HEK293T (cell line): Measurements from ENCODE around the gene OR8S1.
"Not testable (repeated sequence)": the region's sequence is repeated elsewhere in the genome, so short reads cannot be mapped to it uniquely, and the experiment has no call there.

Source experiments
- CTCF ChIA-PET: fragments of 350-600 bp; formaldehyde crosslinking; extraction: SDS; loops from one replicate; lab custom pipeline; 2021; ENCODE audit warnings: antibody characterized with exemption, inconsistent platforms; lab: Yijun Ruan, JAX
- POLR2A ChIA-PET: fragments of 350-600 bp; formaldehyde crosslinking; extraction: SDS; loops from one replicate; lab custom pipeline; 2020; ENCODE audit warnings: antibody characterized with exemption, inconsistent platforms; lab: Yijun Ruan, JAX
- DNase-seq: peaks from one replicate; pipeline ENCODE4 v3.0.0; 2012; ENCODE audit warnings: mixed read lengths; ENCODE audit errors: extremely low spot score
- ARNT ChIP-seq: fragments of 450-650 bp; IDR thresholded peaks from 2 replicates; pipeline ENCODE4 v1.6.1; 2017; ENCODE audit warnings: mild to moderate bottlenecking
- BHLHE40 ChIP-seq: fragments of 450-650 bp; IDR thresholded peaks from 2 replicates; pipeline ENCODE4 v1.6.1; 2016; ENCODE audit warnings: mild to moderate bottlenecking, moderate library complexity, borderline replicate concordance
- CTBP1 ChIP-seq: fragments of 450-650 bp; IDR thresholded peaks from 2 replicates; pipeline ENCODE4 v1.6.1; 2016; ENCODE audit warnings: borderline replicate concordance
- ELF4 ChIP-seq: fragments of 450-650 bp; IDR thresholded peaks from 2 replicates; pipeline ENCODE4 v1.6.1; 2017; ENCODE audit warnings: antibody characterized with exemption
- FOXA1 ChIP-seq: fragments of 450-650 bp; IDR thresholded peaks from 2 replicates; pipeline ENCODE4 v1.6.1; 2016; ENCODE audit warnings: mild to moderate bottlenecking
- FOXK2 ChIP-seq: fragments of 450-650 bp; IDR thresholded peaks from 2 replicates; pipeline ENCODE4 v1.6.1; 2016; ENCODE audit warnings: mild to moderate bottlenecking
- FOXM1 ChIP-seq: fragments of 450-650 bp; IDR thresholded peaks from 2 replicates; pipeline ENCODE4 v1.6.1; 2017; ENCODE audit warnings: mild to moderate bottlenecking, borderline replicate concordance
- HDGF ChIP-seq: fragments of 450-650 bp; IDR thresholded peaks from 2 replicates; pipeline ENCODE4 v1.6.1; 2017; ENCODE audit warnings: antibody characterized with exemption, borderline replicate concordance
- L3MBTL2 ChIP-seq: fragments of 450-650 bp; conservative IDR thresholded peaks from 2 replicates; pipeline ENCODE4 v1.6.1; 2016; ENCODE audit warnings: mild to moderate bottlenecking
- LEF1 ChIP-seq: fragments of 450-650 bp; IDR thresholded peaks from 2 replicates; pipeline ENCODE4 v1.6.1; 2017; ENCODE audit warnings: mild to moderate bottlenecking, borderline replicate concordance
- NFRKB ChIP-seq: fragments of 450-650 bp; IDR thresholded peaks from 2 replicates; pipeline ENCODE4 v1.6.1; 2016; ENCODE audit warnings: mild to moderate bottlenecking, moderate library complexity
- SP1 ChIP-seq: fragments of 450-650 bp; IDR thresholded peaks from 2 replicates; pipeline ENCODE4 v1.6.1; 2017
- SUZ12 ChIP-seq: fragments of 450-650 bp; IDR thresholded peaks from 2 replicates; pipeline ENCODE4 v1.6.1; 2016; ENCODE audit warnings: mild to moderate bottlenecking
- TARDBP ChIP-seq: fragments of 450-650 bp; IDR thresholded peaks from 2 replicates; pipeline ENCODE4 v1.6.1; 2016
- ZNF384 ChIP-seq: fragments of 450-650 bp; IDR thresholded peaks from 2 replicates; pipeline ENCODE4 v1.6.1; 2016
- TF ChIP-seq, protein P1 (sequence below): fragments of 450-650 bp; IDR thresholded peaks from 2 replicates; pipeline ENCODE4 v1.6.1; 2016

The OR8S1 gene

DNA sequence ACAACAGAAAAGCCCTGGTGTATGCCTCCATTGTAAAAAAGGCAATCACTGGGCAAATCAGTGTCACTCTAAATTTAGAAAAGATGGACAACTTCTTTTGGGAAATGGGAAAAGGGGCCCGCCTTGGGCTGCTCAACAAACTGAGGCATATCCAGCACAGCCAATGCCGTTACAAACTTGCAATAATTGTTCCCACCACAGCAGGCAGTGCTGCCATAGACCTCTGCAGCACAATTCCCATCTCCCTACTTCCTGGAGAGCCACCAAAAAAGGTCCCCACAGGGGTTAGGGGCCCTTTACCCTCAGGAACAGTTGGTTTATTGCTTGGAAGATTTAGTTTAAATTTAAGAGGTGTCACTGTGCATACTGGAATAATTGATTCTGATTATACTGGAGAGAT is 16.4 kb upstream of the OR8S1 start:
- DNase-seq: no peak
- ChIA-PET POLR2A (no interaction called here), CTCF (no interaction called here)
- no peak for TF ChIP-seq FOXM1
- TF ChIP-seq HDGF: no peak
- no peak for TF ChIP-seq FOXA1
- TF ChIP-seq CTBP1: no peak
- no peak for TF ChIP-seq ELF4
- no peak for TF ChIP-seq SUZ12
- TF ChIP-seq L3MBTL2: no peak
- TF ChIP-seq BHLHE40: no peak
- TF ChIP-seq FOXK2: no peak
- TF ChIP-seq LEF1: no peak
- TF ChIP-seq TARDBP: no peak
- TF ChIP-seq NFRKB: no peak
- TF ChIP-seq, protein P1, sequence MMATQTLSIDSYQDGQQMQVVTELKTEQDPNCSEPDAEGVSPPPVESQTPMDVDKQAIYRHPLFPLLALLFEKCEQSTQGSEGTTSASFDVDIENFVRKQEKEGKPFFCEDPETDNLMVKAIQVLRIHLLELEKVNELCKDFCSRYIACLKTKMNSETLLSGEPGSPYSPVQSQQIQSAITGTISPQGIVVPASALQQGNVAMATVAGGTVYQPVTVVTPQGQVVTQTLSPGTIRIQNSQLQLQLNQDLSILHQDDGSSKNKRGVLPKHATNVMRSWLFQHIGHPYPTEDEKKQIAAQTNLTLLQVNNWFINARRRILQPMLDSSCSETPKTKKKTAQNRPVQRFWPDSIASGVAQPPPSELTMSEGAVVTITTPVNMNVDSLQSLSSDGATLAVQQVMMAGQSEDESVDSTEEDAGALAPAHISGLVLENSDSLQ: no peak
- TF ChIP-seq ZNF384: no peak
- no peak for TF ChIP-seq ARNT
- TF ChIP-seq SP1: no peak

GRCh38 chr12:48510111-48510510 is 15.3 kb upstream of the OR8S1 start:
- CTCF ChIA-PET: no interaction called here
- DNase-seq: no peak
- POLR2A ChIA-PET: no interaction called here
- TF ChIP-seq BHLHE40 (no peak), FOXM1 (no peak), FOXA1 (no peak), LEF1 (no peak), L3MBTL2 (no peak), SUZ12 (no peak), ZNF384 (no peak), TARDBP (no peak)
- TF ChIP-seq, protein P1: no peak

DNA sequence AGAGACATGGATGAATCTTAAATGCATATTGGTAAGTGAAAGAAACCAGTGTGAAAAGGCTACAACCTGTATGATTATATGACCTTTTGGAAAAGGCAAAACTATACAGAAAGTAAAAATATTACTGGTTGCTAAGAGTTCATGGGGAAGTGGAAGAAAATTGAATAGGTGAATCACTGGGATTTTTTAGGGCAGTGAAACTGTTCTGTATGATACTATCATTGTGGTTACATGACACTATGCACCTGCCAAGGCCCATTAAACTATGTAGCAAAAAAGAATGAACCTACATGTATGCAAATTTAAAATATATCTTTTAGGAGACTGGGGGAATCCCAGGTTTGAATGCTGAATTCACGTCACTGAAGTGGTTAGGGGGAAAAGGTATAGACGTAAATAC is 12.6 kb upstream of the OR8S1 start:
- ChIA-PET CTCF (no interaction called here), POLR2A (no interaction called here)
- DNase-seq: no peak
- TF ChIP-seq ARNT (no peak), BHLHE40 (no peak), ZNF384 (no peak), CTBP1 (no peak), HDGF (no peak), FOXK2 (no peak), SUZ12 (no peak), SP1 (no peak), NFRKB (no peak), L3MBTL2 (no peak), ELF4 (no peak), TARDBP (no peak), FOXM1 (no peak), FOXA1 (no peak)
- TF ChIP-seq, protein P1: no peak

DNA sequence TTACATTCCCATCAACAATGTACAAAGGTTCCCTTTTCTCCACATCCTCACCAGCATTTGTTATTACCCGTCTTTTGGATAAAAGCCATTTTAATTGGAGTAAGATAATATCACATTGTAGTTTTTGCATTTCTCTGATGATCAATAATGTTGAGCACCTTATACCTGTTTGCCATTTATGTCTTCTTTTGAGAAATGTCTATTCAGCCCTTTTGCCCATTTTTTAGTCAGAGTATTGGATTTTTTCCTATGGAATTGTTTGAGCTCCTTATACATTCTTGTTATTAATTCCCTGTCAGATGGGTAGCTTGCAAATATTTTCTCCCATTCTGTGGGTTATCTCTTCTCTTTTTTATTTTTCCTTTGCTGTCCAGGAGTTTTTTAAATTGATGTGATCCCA is 10.7 kb upstream of the OR8S1 start:
- POLR2A ChIA-PET: no interaction called here
- CTCF ChIA-PET: no interaction called here
- TF ChIP-seq ELF4 (no peak), NFRKB (no peak), ARNT (no peak), CTBP1 (no peak), FOXA1 (no peak), LEF1 (no peak), TARDBP (no peak), BHLHE40 (no peak), FOXM1 (no peak), L3MBTL2 (no peak), SP1 (no peak), HDGF (no peak)
- TF ChIP-seq, protein P1: no peak
- no peak for DNase-seq

DNA sequence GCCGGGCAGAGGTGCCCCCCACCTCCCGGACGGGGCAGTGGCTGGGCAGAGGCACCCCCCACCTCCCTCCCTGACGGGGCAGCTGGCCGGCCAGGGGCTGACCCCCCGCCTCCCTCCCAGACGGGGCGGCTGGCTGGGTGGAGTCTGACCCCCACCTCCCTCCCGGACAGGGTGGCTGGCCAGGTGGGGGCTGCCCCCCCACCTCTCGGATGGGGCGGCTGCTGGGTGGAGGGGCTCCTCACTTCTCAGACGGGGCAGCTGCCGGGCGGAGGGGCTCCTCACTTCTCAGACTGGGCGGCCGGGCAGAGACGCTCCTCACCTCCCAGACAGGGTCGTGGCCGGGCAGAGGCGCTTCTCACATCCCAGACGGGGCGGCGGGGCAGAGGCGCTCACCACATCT is 5.1 kb upstream of the OR8S1 start:
- POLR2A ChIA-PET, DNase-seq, CTCF ChIA-PET: not testable (repeated sequence)

GRCh38 chr12:48527891-48528670 is 2.6 kb downstream of the OR8S1 start:
- DNase-seq: no peak
- no peak for TF ChIP-seq NFRKB
- TF ChIP-seq L3MBTL2: no peak
- TF ChIP-seq ARNT: no peak
- POLR2A ChIA-PET: no interaction called here
- CTCF ChIA-PET: interaction anchor here (0.5 to 0.9 kb wide), 2 partner anchors 90 to 176 kb away, joined by 3 to 4 read pairs; no protein-coding TSS in a partner anchor
